ENCODE results near the gene CCDC12.
"Not testable (repeated sequence)": the region's sequence is repeated elsewhere in the genome, so short reads cannot be mapped to it uniquely, and the experiment has no call there.

Gene CCDC12

DNA sequence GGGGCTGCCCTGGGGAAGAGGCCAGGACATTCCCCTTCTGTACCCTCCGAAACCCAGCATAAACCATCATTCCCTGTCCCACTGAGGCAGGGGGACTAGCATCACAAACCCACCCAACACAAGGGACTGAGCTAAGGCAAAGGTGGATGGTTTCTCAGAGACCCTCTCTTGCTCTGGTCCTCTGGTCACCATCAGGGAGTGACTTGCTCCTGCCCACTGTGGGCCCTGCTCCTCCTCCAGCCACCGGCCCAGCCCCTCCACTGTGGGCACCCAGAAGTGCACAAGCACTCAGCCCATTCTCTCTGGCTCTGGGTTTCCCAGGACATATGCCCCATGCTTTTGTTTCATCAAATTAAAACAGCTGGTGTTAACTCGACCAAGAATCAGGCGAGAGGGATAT, 54.1 kb downstream of the CCDC12 start:
- DNase-seq (ENCODE audit: low read depth): no peak

DNA sequence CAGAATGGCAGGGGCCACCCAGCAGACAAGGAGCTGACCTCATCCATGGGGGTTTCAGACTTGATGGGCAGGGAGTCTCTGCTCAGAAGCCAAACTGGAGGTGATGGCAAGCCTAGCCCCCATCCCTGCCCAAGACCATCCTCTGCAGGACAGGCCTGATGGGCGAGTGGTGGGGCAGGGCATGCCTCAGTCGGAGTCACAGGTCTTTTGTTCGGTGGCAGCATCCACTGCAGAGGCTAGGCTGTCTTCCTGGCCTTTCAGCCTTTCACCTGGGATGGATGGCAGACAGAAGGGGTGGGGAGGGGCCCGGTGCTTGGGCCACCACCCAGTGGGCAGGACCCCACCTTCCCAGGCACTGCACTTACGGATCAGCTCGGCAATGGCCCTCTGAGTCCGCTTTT, 54.7 kb downstream of the CCDC12 start:
- no peak for DNase-seq (ENCODE audit: low read depth)

DNA sequence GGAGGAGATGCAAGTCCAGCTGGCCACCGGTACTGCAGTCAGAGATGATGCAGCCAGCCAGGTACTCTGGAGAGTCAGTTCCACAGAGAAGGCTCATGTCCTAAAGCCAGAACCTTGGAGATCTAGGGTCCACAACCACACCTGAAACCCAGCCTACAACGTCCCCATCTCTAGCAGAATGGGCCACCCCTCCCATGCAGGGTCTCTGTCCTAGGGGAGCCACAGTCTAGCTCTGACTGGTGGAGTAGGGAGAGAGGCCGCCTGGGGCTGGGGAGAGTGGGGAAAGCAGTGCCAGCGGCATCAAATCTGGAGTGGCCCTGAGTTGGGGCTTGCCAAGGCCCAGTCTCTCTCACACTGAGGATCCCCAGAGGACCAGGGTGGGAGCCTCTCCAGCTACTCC, 55.5 kb downstream of the CCDC12 start:
- no peak for DNase-seq (ENCODE audit: low read depth)

DNA sequence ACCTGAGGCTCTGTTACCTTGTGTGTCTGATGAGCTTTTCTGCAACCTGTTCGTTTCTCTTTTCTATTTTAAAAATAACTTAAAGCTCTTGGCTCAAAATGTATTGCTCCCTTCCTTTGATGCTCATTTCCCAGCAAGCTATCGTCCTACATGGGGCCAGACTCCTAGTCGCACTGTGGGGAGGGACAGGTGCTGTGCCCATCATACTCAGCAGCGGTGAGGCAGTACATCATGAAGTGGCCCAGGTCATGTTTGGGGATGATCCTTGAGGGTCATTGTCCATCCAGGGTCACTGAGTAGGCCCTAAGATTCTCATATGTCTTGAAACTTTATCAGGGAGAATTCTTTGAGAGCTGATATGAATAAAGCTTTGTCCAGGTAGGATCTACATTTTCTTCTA, 57.9 kb downstream of the CCDC12 start:
- no peak for DNase-seq (ENCODE audit: low read depth)

DNA sequence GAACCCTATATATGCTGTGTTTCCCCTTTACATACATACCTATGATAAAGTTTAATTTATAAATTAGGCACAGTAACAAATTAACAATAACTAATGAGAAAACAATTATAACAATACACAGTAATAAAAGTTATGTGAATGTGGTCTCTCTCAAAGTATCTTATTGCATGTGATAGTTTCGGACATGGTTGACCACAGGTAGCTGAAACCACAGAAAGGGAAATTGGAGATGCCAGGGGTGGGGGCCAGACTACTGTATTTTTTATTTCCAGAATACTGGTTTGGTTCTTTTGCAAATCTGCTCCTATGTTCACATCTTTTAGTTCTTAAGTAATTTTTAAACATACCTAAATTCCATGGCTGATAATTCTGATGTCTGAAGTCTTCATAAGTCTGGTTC, 58.3 kb downstream of the CCDC12 start:
- no peak for DNase-seq (ENCODE audit: low read depth)

DNA sequence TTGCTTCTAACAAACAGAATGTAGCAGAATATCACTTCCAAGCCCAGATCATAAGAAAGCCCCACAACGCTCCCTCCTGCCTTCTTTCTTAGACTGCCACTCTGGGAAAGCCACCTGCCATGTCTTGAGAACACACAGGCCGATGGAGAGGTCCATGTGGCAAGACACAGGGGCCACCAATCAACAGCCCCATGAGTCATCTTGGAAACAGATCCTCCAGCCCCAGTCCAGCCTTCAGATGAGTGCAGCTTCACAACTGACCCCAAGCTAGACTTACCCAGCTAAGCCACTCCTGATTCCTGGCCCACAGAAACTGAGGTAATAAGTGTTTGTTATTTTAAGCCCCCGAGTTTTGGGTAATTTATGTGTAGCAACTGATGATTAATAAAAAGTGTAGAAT, 59.3 kb downstream of the CCDC12 start:
- no peak for DNase-seq (ENCODE audit: low read depth)

DNA sequence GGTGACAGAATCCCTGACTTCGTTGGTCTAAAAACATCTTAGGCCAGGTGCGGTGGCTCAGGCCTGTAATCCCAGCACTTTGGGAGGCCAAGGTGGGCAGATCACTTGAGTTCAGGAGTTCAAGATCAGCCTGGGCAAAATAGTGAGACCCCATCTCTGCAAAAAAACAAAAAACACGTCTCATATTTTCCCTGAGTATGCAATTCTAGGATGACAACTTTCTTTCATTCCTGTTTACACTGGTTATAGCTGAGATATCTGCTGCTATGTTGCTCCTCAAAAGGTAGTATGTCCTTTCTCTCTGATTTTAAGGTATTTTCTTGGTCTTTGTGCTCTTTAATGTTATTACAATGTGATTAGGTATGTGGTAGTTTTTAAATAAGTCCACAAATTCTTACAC, 59.7 kb downstream of the CCDC12 start:
- no peak for DNase-seq (ENCODE audit: low read depth)

DNA sequence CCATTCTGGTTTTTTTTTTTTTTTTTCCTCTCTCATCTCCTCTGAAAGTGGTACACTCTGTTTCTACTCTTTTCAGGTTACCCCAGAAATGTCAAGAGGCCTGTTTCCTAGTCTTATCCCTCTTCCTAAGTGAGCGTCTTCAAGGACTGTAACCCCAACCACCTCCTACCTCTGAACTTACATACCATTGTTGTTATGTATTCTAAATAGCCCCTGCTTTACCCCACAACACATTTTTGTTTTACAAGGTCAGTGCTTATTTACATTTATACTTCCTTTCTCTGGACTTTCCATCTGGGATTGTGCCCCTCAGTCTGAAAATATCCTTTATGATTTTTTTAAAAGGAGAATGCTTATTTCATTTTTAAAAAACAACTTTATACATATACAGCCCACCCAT, 60.3 kb downstream of the CCDC12 start:
- no peak for DNase-seq (ENCODE audit: low read depth)

DNA sequence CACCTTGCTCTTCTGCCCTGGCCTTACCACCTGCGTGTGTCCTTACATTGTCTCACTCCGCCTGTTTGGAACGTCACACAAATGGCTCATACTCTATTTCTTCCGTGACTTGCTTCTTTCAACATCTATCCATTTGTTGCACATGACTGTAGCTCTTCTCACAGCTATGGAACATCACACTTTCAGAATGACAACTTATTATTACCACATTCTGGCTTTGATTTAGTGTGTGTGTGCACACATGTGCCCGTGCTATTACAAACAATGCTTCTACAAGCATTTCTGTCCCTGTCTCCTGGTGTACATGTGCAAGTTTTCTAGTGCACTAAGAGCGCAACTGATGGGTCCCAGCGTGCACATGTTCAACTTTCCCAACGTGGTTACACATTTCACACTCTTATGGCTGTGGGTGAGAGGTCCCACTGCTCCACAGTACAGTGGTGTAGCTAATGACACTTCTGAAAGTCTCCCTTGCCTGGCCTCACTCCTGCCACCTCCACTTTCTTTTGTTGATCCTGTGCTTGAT, 61.2 kb downstream of the CCDC12 start:
- DNase-seq (ENCODE audit: low read depth): no peak

DNA sequence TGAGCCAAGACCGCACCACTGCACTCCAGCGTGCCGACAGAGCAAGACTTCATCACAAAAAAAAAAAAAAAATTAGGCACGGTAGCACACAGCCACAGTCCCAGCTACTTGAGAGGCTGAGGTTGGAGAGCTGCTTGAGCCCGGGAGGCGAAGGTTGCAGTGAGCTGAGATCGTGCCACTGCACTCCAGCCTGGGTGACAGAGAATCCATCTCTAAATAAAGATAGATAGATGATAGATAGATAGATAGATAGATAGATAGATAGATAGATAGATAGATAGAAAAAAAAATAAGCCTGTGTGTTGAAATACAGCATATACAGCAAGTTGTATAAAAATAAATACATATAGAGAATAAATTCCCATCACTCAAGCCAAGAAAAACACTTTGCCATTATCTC, 61.7 kb downstream of the CCDC12 start:
- no peak for DNase-seq (ENCODE audit: low read depth)

DNA sequence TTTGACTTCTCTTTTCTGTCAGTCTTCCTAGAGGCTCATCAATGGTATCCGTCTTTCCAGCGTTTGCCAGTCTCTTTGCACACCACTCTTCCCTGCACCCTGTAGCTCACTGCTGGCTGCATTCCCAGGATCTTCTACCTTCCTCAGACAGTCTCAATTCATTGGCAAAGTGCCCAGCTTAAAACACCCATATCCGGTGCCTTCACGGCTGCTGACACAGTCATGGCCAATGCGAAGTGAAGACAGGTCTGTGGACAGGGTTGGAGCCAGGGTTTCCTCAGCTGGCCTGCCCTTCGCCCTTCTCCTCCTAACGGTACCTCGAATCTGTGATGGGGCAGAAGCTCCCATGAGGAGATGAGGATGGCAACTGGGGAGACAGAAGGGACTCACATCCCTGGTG, 62.9 kb downstream of the CCDC12 start:
- DNase-seq (ENCODE audit: low read depth): no peak

DNA sequence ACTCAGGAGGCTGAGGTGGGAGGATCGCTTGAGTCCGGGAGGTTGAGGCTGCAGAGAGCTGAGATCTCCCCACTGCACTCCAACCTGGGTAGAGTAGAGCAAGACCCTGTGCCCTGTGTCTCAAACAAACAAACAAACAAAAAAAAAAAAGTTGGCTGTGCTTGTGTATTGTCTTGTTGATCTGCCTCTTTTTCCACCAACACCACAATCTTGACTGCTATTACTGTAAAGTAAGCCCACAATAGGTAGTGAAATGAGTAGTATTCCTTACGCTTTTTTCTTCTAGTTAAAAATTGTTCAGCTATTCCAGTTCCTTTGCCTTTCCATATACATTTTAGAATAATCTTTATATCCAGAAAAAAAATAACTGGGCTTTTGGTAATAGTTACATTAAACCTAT, 63.6 kb downstream of the CCDC12 start:
- DNase-seq (ENCODE audit: low read depth): no peak

DNA sequence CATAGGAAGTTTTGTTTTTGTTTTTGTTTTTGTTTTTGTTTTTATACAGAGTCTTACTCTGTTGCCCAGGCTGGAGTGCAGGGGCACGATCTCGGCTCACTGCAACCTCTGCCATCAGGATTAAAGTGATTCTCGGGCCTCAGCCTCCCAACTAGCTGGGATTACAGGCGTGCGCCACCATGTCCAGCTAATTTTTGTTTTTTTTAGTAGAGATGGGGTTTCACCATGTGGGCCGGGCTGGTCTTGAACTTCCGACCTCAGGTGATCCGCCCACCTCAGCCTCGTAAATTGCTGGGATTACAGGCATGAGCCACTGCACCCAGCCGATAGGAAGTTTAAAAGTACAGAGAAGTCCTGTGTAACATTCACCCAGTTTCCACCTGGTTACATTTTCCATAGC, 65.6 kb downstream of the CCDC12 start:
- DNase-seq (ENCODE audit: low read depth): not testable (repeated sequence)

DNA sequence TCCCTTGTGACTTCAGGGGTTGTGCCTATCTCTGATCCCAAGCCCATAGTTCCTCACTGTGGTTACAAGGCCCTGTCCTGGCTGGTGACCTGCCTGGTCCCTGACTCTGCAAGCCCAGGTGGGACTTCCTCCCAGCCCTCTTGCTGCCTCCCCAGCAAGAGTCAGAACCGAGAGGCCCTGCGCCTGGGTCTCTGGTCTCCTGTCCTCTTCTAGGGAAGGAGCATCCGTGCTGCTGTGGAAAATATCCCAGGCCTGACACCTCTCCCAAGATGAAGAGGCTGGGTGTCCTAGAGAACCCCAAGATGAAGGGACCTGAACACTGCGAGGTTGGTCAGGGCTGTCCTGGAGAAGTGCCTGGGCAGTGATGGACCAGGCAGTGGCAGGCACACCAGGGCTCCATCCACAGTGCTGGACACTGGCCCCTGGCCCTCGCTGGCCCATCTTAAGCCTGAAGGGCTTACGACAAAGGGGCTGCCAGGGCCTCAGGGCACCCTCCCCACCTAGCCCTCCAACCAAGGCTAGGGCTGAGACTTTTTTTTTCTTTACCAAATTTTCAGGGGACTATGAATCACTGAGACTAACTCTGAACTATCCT, 66.3 kb downstream of the CCDC12 start:
- no peak for DNase-seq (ENCODE audit: low read depth)

DNA sequence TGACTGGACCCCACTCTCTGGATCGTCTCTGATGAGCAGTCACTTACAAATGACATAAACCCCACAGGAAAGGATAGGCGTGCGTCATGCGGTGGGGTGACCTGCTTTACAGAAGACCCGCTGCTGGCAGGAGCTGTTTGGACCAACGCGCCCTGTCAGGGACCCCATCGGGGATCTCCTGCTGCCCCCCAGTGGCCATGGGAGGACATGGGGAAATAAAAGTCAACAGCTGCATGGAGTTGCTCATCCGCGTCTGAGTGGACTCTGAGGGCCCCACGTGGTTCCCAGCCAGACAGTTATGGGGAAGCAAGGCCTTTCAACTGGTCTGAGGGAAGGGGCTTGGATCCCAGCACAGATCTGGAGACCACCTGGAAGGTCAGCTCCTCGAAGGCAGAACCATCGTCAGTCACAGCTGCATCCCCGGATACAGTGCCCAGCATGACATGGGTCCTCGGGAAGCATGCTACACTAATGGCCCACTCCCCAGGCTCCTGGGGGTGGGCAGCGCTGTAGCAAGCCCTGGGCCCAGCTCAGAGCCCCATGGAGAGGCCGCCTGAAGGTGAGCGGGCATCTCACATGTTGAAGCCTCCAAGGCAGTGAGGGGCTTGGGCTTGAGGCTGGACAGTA, 66.9 kb downstream of the CCDC12 start:
- peak; percentile 66 for DNase-seq (ENCODE audit: low read depth)

DNA sequence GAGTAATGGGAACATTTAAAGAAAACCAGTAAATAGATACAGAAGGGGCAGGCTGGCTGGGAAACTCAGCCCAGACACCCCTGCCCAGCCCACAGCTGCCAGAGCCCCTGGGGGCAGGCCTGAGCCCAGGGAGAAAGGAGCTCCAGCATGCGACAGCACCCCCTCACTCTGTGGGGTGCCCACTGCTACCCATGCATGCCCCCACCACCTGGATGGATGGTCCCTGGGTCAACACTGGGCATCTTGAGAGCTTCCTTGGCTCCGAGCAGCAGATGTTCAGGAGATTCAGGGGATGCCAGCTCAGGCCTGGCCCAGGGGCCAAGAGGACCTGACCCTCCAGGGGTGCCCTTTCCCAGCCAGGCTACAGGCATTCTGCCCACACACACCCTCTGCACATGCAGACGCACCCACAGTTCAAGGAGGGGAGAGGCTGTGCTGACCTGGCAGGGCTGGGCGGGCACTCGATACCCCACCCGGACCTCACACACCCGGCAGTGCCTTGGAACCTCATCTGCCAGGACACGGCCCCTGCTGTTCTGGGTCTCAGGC, 67.5 kb downstream of the CCDC12 start:
- no peak for DNase-seq (ENCODE audit: low read depth)

DNA sequence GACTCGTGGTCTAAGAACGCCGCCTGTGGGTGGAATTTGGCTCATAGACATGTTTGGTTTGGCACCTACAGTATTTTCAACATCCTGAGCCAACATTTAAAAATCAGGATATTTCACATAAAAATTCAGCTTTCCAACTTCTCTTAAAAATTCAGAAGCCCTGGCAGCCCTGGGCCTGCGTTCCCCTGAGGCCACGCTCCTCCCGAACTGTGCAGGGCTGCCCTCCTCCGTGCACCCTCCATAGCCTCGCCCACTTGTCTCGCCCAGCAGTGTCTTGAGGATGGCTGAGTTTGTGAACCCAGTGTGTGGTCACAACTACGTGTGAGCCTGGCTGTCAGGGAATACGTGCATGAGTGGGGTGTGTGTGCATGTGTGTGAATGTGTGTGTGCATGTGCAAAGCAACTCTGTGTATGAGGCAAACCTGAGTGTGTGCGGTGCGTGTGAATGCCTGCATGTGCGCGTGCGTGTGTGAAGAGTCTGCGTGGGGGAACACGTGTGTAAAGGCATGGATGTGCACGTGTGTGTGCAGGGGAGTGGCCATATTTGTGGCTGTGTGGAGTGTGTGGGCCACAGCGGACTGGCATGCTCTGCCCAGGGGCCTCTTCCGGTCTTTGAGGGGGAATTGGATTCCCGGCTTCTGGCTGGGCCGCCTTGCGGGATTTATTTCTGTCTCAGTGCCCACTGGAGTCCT, 68.1 kb downstream of the CCDC12 start:
- DNase-seq (ENCODE audit: low read depth): no peak

DNA sequence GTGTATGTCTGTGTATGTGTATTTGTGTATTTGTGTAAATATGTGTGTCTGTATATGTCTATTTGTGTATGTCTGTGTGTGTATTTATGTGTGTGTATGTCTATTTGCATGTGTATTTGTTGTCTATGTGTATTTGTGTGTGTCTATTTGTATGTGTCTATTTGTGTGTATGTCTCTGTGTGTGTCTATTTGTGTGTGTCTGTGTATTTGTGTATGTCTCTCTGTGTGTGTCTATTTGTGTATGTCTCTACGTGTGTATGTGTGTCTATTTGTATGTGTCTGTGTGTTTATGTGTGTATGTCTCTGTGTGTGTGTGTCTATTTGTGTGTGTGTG, 68.6 kb downstream of the CCDC12 start:
- no peak for DNase-seq (ENCODE audit: low read depth)

DNA sequence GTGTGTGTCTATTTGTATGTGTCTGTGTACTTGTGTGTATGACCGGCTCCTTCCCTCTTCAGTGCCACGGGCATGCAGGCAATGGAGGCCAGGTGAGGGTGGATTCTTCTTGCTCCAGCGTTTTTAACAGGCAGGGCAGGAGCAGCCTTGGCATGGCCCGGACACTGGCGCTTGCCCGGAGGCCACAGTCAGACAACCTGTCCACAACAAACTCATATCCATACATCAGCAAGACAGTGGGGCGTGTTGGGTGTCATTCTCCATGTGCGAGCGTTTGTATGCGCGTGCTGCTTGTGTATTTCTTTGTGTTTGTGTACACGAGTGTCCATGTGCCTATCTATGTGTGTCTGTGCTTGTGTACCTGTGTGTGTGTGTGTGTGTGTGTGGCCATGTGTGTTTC, 69.3 kb downstream of the CCDC12 start:
- no peak for DNase-seq (ENCODE audit: low read depth)

DNA sequence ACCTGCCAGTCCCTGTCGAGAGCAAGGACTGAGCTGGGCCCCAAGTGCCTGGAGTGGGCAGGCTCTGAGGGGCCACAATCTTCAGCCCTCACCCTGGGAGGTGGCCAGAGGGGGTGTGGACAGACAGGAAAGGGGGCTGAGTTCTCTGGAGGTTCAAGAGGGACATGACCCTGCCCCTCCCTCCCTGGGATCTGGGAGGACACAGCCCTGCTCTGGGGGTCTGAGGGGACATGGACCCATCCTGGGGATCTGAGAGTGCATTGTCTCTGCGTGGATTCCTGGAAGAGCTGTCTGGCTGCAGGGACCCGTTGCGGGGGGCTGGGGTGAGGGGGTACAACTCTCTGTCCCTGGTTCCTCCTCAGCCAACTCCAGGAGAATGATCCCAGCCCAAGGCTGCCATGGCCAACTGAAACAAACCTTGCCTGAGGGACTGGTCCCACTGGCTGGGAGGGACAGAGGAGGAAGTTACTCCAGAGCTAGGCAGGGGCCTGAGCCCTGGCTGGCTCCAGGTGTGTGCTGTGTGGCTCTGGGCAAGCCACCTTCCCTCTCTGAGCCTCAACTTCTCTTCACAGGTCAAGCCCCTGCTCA, 70.0 kb downstream of the CCDC12 start:
- DNase-seq (ENCODE audit: low read depth): no peak

DNA sequence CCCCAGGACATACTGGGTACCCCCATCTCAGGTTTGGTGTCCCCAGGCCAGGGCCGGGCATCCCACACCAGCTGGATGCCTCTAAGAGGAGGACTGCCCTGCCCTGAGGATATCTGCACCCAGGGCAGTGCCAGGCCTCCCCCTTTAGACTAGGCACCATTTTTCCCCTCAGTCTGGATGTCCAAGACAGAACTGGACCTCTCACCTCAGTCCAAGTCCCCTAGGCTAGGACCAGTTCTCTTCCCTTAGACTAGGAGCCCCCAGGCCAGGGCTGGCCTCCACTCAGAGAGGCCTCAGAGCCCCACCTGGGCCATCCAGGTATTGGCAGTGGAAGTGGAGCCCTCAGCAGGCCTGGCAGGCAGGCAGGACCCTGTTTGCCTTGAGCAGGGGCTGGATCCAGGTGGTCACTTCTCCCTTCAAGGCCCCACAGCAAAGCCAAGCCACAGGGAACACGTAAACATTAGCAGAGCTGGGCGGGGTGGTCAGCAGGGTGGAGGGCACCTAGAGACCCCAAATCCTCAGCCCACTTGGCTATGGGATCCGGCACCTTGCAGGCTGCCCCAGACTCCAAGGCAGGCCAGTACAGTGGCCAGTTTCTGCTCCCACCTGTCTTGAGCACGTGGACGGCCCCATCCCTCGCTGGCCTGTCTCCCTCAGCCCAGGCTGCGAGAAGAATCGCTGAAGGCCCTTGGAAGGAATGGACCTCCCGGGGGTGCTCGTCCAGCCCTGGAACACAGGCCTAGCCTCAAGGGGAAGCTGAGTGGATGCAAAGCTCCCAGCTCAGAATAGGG, 70.7 kb downstream of the CCDC12 start:
- DNase-seq (ENCODE audit: low read depth): no peak

DNA sequence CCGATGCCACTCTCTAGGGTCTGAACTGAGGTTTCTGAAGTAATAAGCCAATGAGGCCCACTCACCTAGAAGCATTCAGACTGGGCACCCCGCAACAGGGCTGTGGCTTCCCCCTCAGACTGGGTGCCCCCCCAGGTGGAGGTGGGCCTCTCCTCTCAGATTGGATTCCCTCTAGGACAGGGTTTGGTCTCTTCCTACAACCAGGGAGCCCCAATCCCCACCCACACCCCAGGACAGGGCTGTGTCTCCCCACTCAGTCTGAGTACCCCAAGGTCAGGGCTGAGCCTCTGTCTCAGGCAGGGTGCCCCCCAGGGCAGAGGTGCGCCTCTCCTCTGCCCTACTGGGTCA, 71.4 kb downstream of the CCDC12 start:
- DNase-seq (ENCODE audit: low read depth): no peak

All from stimulated activated CD8-positive, alpha-beta memory T cell treated with anti-CD3 and anti-CD28 coated beads, Interleukin-7, amount 100 ng/mL, for 24 hours (primary cell).